Stimulated activated CD4-positive, alpha-beta T cell treated with anti-CD3 and anti-CD28 coated beads, Interleukin-1b, Interleukin-23, amount 100 ng/mL, for 1 hour (primary cell): ENCODE measurements around the gene TRPM3.

Experiments used
- DNase-seq, 2 donors: peaks; one replicate each; pipeline ENCODE4 v3.0.0-alpha.2; 2020; ENCODE audit warnings: low read depth in 2 of 2

Gene TRPM3

DNA sequence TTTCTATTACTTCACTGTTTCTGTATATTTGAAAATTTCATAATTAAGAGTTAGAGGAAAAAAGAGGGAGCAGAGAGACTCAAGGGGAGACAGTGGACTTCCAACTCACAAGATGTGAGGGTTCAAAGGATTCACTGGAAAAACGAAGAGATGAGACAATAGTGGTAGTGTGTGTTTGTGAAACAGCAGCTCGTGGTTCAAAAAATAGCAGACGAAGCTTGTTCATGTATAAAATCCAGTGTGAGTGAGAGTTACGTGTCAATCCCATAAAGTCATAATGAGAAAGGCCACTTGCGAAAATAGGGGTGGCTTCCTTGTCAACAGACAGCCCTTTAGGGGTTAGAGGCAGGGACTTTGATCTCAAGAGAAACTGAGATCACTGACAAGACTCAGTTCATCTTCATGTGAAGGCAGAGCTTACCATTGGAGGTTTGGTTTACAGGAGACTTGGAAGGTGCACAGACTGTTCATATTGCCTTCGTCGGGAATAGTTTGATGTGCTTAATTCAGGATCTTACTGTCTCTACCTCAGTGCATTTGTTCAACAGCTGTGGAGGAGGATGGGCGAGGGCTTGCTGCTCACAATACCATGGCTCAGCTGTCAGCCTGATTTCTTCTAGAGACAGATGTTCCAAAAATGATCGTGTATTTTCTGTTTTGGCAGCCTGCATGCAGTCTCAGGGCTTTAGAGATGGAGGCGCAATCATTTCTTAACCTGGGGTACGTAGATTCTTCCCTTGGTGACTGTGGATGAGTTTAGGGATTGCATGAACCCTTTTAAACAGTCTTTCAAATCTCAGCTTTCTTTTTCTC is 601.3 kb downstream of the TRPM3 start:
- no peak for DNase-seq

GRCh38 chr9:70517926-70518610 is 603.4 kb downstream of the TRPM3 start:
- no peak for DNase-seq

DNA sequence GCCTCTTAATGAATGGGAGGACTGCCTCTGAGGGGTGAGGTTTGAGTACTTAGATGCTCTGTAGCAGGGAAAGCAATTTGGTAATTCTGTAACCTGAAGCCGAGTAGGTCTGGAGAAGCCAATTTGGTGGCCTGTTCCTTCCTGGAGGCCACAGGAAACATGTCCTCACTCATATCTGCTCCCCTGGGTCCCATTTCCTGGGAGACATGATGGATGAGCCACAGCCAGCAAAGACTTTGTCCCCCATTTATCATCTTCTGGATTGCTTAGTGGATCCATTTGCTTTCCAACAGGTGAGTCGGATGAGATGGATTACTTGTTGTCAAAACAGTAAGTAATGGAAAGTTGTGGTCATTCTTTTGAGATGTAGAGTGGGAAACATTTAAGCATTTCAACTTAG is 607.1 kb downstream of the TRPM3 start:
- DNase-seq = no peak

DNA sequence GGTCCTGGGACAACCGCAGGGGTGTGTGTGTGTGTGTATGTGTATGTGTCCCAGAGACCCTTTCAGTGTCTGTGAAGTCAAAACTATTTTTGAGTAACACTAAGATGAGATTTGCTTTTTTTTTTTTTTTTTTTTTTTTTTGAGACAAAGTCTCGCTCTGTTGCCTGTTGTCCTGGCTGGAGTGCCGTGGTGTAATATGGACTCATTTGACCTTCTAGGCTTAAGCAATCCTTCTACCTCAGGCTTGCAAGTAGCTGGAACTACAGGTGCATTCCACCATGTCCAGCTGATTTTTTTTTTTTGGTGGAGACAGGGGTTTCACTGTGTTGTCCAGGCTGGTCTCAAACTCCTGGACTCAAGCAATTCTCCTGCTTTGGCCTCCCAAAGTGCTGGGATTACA is 609.6 kb downstream of the TRPM3 start:
- no peak for DNase-seq

DNA sequence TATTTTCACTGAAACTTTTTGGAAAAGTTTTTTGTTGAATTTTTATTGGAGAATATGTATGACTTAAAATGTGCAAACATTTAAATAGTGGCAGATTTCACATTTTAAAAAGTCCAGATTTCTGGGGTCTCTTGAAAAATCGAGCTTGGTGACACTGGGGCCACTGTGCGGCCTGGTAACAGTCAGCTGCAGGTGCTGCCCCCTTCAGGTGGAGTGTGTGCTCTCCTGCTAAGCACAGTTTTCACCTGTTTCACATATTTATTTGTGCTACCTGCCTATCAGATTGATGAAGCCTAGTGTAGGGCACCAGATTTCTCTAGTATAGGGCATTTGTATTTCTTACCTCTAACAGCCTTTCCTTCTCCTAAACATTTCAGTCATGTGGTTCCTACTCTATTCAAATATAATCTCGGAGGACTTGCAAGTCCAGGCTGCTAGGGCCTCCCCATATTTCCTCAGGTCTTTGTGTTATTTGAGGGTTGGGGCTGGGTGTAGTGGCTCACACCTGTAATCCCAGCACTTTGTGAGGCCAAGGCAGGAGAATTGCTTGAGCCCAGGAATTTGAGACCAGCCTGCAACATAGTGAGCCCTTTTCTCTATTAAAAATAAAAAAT is 611.2 kb downstream of the TRPM3 start:
- DNase-seq = no peak

DNA sequence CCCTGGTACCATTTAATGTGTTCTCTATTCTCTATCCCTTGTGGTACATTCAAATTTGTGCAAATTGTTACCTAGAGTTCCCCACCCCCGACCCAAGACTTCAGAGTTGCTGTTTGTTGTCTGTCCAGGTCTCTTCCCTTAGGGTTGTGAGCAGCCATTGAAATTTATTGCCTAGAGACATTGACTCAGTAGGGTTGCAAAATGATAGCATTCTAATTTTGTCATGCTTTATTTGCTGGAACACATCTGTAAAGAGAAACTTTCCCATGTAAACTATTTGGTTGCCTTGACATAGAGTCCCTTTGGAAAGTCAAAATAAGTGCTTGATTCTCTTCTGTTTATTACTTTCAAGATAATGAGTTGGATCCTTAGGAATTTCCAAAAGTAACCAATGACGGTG is 615.3 kb downstream of the TRPM3 start:
- no peak for DNase-seq

GRCh38 chr9:70504834-70505233 is 616.6 kb downstream of the TRPM3 start:
- DNase-seq = no peak

DNA sequence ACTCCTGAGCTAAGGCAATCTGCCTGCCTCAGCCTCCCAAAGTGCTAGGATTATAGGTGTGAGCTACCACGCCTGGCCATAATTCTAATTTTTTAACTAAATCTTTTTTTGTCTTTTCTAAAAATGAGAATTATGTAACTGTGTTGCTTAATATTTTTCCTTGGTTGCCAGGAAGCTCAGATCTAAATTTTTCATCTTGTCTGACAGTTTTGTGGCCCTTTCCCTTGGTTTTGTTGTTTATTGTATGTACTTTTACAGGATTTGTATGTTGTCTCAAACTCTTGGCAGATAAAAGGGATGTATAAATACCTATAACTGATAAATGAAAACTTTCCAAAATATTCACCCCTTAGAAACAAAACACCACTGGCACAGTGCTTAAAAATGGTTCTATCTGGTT is 618.7 kb downstream of the TRPM3 start:
- DNase-seq = no peak

DNA sequence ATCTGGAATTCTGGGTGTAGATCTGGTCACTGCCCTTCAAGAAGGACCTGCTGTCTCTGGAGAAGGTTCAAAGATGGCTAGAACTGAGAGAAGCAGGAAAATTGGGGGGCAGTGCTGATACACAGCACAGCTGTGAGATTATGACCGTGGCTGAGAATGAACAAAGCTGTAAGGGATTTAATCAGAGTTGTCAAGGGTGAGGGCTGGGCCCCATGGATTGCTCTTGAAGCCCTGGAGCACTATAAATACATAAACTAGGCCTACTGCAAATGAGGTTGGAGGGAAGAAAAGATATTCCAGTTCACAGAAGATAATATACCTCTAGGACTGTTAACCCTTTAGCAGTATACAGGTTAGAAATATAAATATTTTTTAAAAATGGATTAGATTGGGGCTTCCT is 620.6 kb downstream of the TRPM3 start:
- no peak for DNase-seq

DNA sequence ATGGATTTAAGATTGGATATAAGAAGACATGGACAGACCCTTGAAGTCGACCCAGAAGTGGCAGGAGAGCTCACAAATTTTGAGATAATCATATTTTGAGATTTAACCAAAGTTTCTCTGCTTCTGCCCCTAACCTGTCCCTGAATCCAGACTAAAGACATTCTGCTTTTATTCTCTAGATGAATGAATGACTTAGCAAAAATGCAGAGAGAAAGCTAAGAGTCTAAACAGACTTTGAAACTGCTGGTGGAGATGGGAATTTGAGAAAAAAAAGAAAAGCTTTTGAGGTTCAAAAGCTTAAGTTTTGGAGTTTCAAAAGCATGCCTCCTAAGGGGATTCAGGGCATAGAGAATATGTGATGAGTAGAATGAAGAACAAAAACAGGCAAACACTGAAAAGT is 621.8 kb downstream of the TRPM3 start:
- DNase-seq = no peak

- no peak for DNase-seq
These were observed 622.6 kb downstream of the TRPM3 start for GRCh38 chr9:70498866-70499265.

DNA sequence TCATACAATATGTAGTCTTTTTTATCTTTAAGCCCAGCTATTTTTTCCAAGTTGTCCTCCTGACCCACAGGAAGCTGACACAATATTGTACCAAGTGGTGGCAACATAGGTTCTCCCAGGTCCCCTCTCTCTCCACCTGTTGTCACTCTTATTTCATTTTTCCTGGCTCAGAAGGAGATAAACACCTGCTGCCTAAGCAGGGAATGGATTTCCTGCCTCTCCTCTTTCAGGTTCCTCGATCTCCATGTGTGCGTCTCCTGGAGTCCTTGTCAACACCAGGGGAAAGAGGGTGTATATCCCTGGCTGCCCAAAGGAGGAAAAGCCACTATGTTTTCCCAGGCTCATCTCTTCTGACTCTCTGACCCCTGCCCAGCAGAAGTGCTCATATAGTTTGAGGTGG is 625.2 kb downstream of the TRPM3 start:
- no peak for DNase-seq

GRCh38 chr9:70495514-70495913 is 625.9 kb downstream of the TRPM3 start:
- no peak for DNase-seq

DNA sequence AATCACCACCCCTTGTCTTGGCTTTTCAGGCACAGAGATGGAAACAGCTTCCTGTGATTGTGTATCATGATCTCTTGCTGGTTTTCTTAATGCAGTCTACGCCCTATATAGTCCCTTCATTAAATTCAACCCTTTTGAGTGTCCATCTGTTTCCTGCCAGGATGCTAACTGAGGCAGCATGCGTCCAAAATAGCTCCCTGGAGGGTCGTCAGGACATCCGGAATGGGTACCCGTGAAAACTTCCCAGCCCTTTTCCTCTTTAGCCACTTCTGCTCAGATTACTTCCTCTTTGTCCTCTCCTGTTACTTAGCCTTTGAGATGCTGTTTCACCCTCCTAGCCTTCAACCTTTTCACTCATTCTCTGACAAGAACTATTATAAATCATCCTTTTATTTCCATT is 627.2 kb downstream of the TRPM3 start:
- no peak for DNase-seq

- no peak for DNase-seq
These were observed 628.4 kb downstream of the TRPM3 start for GRCh38 chr9:70493029-70493428.

DNA sequence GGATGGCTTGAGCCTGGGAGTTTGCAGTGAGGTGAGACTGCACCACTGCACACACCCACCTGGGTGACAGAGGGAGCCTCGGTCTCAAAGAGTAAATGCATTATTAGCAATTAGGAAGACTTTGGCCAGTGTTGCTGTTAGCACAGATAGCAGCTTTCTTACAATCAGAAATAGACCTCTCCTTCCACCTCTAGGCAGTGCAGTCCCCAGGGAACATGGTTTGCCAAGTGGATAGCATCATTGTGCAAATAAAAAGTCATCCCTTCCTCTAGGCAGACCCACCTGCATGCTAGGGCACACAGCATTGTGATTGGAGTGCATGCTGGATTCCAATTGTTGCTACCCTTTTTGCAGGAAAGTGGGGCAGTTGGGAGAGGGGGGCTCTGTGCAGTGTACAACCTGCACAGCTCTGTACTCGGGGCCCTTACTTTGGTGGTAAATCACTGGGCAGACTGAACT is 629.1 kb downstream of the TRPM3 start:
- DNase-seq = no peak

DNA sequence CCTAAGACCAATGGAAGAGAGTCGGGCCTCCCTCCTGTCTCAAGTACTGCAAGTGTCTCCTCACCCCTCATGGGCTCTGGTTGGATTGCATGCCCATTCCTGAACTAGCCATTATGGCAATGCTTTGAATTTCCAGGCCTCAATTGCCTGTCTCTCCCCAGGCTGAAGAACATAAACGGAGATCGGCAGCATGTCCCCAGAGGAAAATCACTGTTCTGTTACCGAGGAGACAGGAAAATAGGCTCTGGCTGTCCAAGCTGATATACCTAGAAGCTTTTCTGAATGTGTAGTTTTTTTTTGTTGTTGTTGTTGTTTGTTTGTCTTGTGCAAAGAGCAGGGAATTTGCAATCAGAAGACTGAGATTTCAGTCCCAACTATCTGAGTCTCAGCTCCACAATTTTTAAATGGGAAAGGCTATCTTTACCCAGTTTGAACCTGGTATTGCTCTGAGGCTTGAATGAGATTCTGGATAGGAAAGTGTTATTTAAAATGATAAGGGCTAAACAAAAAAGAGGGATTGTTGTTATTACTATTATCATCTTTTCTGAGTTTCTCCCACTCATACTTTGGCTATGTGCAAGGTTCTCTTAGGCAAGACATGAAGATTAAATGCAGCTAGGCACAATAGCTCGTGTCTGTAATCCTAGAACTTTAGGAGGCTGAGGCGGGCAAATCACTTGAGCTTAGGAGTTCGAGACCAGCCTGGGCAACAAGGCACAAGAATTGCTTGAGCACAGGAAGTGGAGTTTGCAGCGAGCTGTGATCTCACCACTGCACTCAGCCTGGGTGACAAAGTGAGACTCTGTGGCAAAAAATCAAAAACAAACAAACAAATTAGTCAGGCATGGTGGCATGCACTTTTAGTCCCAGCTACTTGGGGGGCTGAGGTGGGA is 629.7 kb downstream of the TRPM3 start:
- no peak for DNase-seq

- no peak for DNase-seq
These were observed 630.9 kb downstream of the TRPM3 start for GRCh38 chr9:70490478-70490877.

GRCh38 chr9:70488793-70489105 is 632.7 kb downstream of the TRPM3 start:
- DNase-seq = no peak

DNA sequence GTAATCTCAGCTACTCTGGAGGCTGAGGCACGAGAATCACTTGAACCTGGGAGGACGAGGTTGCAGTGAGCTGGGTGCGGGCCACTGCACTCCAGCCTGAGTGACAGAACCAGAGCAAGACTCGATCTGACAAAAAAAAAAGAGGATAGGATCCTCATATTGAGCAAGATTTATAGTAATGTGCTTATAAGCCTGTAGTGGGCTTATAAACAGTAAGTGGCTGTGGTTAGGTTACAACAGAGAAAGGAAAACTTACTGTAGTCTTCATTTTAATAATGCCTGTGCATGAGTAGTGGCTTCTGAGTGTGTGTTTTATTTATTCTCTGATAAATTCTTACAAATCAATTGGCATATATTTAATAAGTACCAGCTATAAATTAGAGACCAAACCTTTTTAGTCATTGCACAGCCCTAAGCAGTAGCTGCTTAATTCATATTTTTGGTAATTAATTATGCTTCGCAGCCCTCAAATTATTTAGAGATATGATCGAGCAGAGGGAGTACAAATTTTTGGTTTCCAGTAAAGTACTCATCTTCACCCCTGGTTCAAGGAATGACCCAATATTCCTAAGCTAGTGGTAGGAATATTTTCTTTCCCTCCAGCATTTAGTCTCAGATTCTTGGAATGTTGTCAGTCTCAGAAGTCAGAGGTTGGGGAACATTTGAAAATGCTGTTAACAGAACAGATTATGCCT is 633.2 kb downstream of the TRPM3 start:
- DNase-seq = no peak

GRCh38 chr9:70486127-70486526 is 635.3 kb downstream of the TRPM3 start:
- no peak for DNase-seq
